DOHH2 (cell line): ENCODE results near the gene COTL1.
A peak's percentile ranks its signal among the peaks of the same experiment; 100 is the strongest.

Source experiments
- H3F3A ChIP-seq: fragments of 200-600 bp; sonication (generic), shearing (Covaris generic); 2 replicates; pipeline ENCODE4 v1.6.0; 2016; ENCODE audit warnings: antibody characterized with exemption, mild to moderate bottlenecking; ENCODE audit not compliant: control insufficient read depth, insufficient read depth
- H3K27ac ChIP-seq: fragments of 200-600 bp; sonication (generic); 2 replicates; pipeline ENCODE4 v1.5.1; 2014; ENCODE audit warnings: low read depth, mild to moderate bottlenecking, low read length, moderate library complexity
- H3K27me3 ChIP-seq: fragments of 200-600 bp; sonication (generic); 2 replicates; pipeline ENCODE4 v1.6.1; 2014; ENCODE audit warnings: mild to moderate bottlenecking, low read length, mixed read lengths; ENCODE audit not compliant: control insufficient read depth
- H3K36me3 ChIP-seq: fragments of 200-600 bp; sonication (generic); 2 replicates; pipeline ENCODE4 v1.6.1; 2014; ENCODE audit warnings: mild to moderate bottlenecking, low read length, moderate library complexity, mixed read lengths; ENCODE audit not compliant: control insufficient read depth
- H3K4me1 ChIP-seq: fragments of 200-600 bp; sonication (generic); 2 replicates; pipeline ENCODE4 v1.6.1; 2014; ENCODE audit warnings: mild to moderate bottlenecking, low read length, mixed read lengths; ENCODE audit not compliant: control insufficient read depth
- H3K4me2 ChIP-seq: fragments of 200-600 bp; sonication (generic); 2 replicates; pipeline ENCODE4 v1.6.0; 2014; ENCODE audit warnings: mild to moderate bottlenecking, low read length, moderate library complexity
- H3K4me3 ChIP-seq: fragments of 200-600 bp; sonication (generic); 2 replicates; pipeline ENCODE4 v1.5.1; 2014; ENCODE audit warnings: mild to moderate bottlenecking, low read length, mixed read lengths
- H3K79me2 ChIP-seq: fragments of 200-600 bp; sonication (generic); 2 replicates; pipeline ENCODE4 v1.6.1; 2014; ENCODE audit warnings: mild to moderate bottlenecking, low read length, mixed read lengths; ENCODE audit not compliant: control insufficient read depth
- H3K9me2 ChIP-seq: fragments of 200-600 bp; sonication (generic); replicated peaks from 2 replicates; pipeline ENCODE4 v1.6.1; 2014; ENCODE audit warnings: mild to moderate bottlenecking, low read length, mixed read lengths; ENCODE audit not compliant: control insufficient read depth
- H3K9me3 ChIP-seq: fragments of 200-600 bp; sonication (generic); 2 replicates; pipeline ENCODE4 v1.6.1; 2014; ENCODE audit warnings: antibody characterized with exemption, low read length, mixed read lengths; ENCODE audit not compliant: control insufficient read depth, insufficient read depth
- H4K20me1 ChIP-seq: fragments of 200-600 bp; sonication (generic); 2 replicates; pipeline ENCODE4 v1.6.0; 2014; ENCODE audit warnings: low read depth, mild to moderate bottlenecking, antibody characterized with exemption, low read length, moderate library complexity; ENCODE audit not compliant: control insufficient read depth, insufficient read depth
- CTCF ChIP-seq: fragments of 200-600 bp; sonication (generic); IDR thresholded peaks from one replicate; pipeline ENCODE4 v1.5.1; 2014; ENCODE audit warnings: antibody characterized with exemption, mild to moderate bottlenecking, low read depth, low read length; ENCODE audit not compliant: poor library complexity, severe bottlenecking
- EZH2phosphoT487 ChIP-seq: fragments of 200-600 bp; sonication (generic); IDR thresholded peaks from 2 replicates; pipeline ENCODE4 v1.6.1; 2017; ENCODE audit warnings: borderline replicate concordance, mild to moderate bottlenecking, antibody characterized with exemption, low read length, moderate library complexity, mixed read lengths

The COTL1 gene

GRCh38 chr16:84598360-84598759 lies 19.5 kb downstream of the COTL1 start:
- Histone ChIP-seq H3K9me3 (no peaks in the 10 kb centered on the region), H3K36me3 (peaks cover 38% of the 10 kb centered on the region), H3K79me2 (peaks cover 77% of the 10 kb centered on the region), H3K27ac (peak overlapping the region; percentile 98), H4K20me1 (no peaks in the 10 kb centered on the region), H3K9me2 (no peaks in the 10 kb centered on the region), H3K4me1 (peaks cover 99% of the 10 kb centered on the region), H3F3A (peaks cover 56% of the 10 kb centered on the region), H3K4me2 (peak overlapping the region; percentile 99), H3K4me3 (peak overlapping the region; percentile 64), H3K27me3 (no peaks in the 10 kb centered on the region)
- TF ChIP-seq CTCF: no peak
- no peak for TF ChIP-seq EZH2phosphoT487

GRCh38 chr16:84597931-84598351 lies 19.9 kb downstream of the COTL1 start:
- Histone ChIP-seq H3K9me2 (no peaks in the 10 kb centered on the region), H3K4me3 (peak overlapping the region; percentile 64), H3K9me3 (no peaks in the 10 kb centered on the region), H3K36me3 (peaks cover 37% of the 10 kb centered on the region), H3K4me1 (peaks cover 99% of the 10 kb centered on the region), H4K20me1 (no peaks in the 10 kb centered on the region), H3K4me2 (peak overlapping the region; percentile 99), H3K27me3 (no peaks in the 10 kb centered on the region), H3K27ac (peak overlapping the region; percentile 98), H3K79me2 (peaks cover 77% of the 10 kb centered on the region), H3F3A (peaks cover 56% of the 10 kb centered on the region)
- no peak for TF ChIP-seq CTCF
- TF ChIP-seq EZH2phosphoT487: no peak

- Histone ChIP-seq H3K9me3 (no peaks in the 10 kb centered on the region), H3K9me2 (no peaks in the 10 kb centered on the region), H4K20me1 (no peaks in the 10 kb centered on the region), H3F3A (peaks cover 59% of the 10 kb centered on the region), H3K36me3 (peaks cover 41% of the 10 kb centered on the region), H3K27ac (peak overlapping the region; percentile 98), H3K27me3 (no peaks in the 10 kb centered on the region), H3K79me2 (peaks cover 77% of the 10 kb centered on the region), H3K4me3 (peak overlapping the region; percentile 64), H3K4me1 (peaks cover 99% of the 10 kb centered on the region), H3K4me2 (peak overlapping the region; percentile 99)
- TF ChIP-seq EZH2phosphoT487 (no peak), CTCF (no peak)
Measured at GRCh38 chr16:84597528-84597896, 20.4 kb downstream of the COTL1 start.
